ENCODE results near the gene PPAT. TPM values are rescaled to one million over a fixed set of nuclear protein-coding genes. Genes with fewer than 3 reads are reported as not detected.
A peak's percentile ranks its signal among the peaks of the same experiment; 100 is the strongest.
"Not testable (repeated sequence)": the region's sequence is repeated elsewhere in the genome, so short reads cannot be mapped to it uniquely, and the experiment has no call there.

PPAT gene
- polyA plus RNA-seq, 6 donors from 2014 or later = 7.3 to 13.4 (median 11.5) TPM

DNA sequence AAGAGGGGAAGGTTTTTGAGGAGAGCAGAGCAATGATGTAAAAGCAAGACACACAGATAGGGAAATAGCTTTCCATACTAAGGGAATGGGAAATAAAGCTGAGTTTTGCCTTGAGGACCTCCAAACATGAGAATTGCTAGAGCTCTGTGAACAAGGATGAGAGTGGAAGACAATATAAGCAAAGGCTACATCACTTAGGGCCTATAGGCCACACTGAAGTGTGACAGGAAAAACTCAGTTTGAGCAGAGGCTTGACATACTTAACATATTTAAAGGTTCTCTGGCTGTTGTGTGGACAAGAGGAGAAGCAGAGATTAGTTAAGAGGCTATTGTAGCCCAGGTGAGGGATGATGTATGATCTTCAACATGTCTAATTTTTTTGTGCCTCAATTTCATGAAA is 26.7 kb upstream of the PPAT start:
- Mint-ChIP-seq H3K9me3 (no peaks in the 10 kb centered on the region), H3K36me3 (peaks cover 18 to 24% of the 10 kb centered on the region in 2 donors), H3K27me3 (no peaks in the 10 kb centered on the region), H3K4me3 (peak overlapping the region in 1 of 8 donors; percentile 12), H3K4me1 (peaks cover 22 to 32% (median 31%) of the 10 kb centered on the region in 3 donors), H3K27ac (no peak overlapping the region)
- DNase-seq (no peak), ATAC-seq (ENCODE audit: low read depth in 2 of 2) (no peak)

DNA sequence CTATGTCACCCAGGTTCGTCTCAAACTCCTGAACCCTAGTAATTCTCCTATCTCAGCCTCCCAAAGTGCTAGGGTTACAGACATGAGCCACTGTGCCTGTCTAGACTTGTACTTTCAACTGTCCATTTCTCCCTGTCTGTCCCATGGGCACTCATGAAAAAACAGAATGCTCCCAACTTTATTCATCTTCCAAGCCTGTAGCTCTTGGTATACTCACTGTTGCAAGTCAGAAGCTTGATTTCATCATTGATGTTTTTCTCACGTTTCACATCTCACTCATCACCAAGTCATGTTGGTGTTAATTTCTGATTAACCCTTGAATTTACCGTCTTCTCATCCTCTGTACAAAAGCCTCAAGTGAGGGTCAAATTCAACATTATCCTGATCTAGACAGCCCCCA is 24.7 kb upstream of the PPAT start:
- peak overlapping the region in 1 of 6 donors; percentile 76 for H3K27ac Mint-ChIP-seq
- no peak overlapping the region for H3K4me3 Mint-ChIP-seq
- DNase-seq (no peak), ATAC-seq (ENCODE audit: low read depth in 2 of 2) (no peak)
- H3K4me1 Mint-ChIP-seq = peaks cover 11 to 13% (median 11%) of the 10 kb centered on the region in 3 donors
- H3K9me3 Mint-ChIP-seq = no peaks in the 10 kb centered on the region
- no peaks in the 10 kb centered on the region for H3K27me3 Mint-ChIP-seq
- peaks cover 18 to 29% of the 10 kb centered on the region in 2 donors for H3K36me3 Mint-ChIP-seq

DNA sequence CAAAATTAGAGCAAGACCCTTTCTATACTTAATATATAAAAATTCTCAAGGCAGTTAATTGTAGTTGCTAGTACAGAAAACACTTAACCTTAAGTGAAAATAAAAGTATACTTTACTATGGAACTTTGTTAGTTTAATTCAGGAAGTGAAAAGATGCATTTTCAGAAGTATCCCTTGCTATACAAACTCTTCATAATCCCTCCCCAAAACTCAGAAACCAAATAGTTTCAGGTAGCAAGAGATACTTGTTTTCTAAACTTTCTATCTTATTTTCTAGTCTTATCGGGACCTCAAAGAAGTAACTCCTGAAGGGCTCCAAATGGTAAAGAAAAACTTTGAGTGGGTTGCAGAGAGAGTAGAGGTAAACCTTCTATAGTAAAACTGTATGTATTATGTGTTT is 14.9 kb upstream of the PPAT start:
- H3K27ac Mint-ChIP-seq = no peak overlapping the region
- H3K36me3 Mint-ChIP-seq = peaks cover 13 to 27% of the 10 kb centered on the region in 2 donors
- no peaks in the 10 kb centered on the region for H3K9me3 Mint-ChIP-seq
- H3K4me1 Mint-ChIP-seq = peaks cover 0 to 4% (median 0%) of the 10 kb centered on the region in 3 donors
- DNase-seq (no peak), ATAC-seq (ENCODE audit: low read depth in 2 of 2) (no peak)
- no peaks in the 10 kb centered on the region for H3K27me3 Mint-ChIP-seq
- no peak overlapping the region for H3K4me3 Mint-ChIP-seq

GRCh38 chr4:56449475-56449874 is 14.1 kb upstream of the PPAT start:
- H3K4me3 Mint-ChIP-seq; H3K4me1 Mint-ChIP-seq; H3K27me3 Mint-ChIP-seq; DNase-seq; H3K27ac Mint-ChIP-seq; ATAC-seq (ENCODE audit: low read depth in 2 of 2); H3K9me3 Mint-ChIP-seq: not testable (repeated sequence)
- H3K36me3 Mint-ChIP-seq = peaks cover 13 to 26% of the 10 kb centered on the region in 2 donors

DNA sequence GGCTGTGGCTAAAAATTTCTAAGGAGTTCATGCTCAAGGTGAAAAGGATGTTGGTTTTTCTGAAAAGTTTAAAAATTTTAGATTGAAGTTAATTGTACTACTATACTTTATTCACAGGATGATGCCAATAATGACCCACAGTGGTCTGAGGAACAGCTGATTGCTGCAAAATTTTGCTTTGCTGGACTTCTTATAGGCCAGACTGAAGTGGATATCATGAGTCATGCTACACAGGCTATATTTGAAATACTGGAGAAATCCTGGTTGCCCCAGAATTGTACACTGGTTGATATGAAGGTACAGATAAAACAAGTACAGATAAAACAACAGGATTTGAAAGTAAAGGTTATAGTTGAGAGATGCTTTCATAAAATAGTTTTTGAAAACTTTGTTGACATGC is 12.9 kb upstream of the PPAT start:
- no peaks in the 10 kb centered on the region for H3K9me3 Mint-ChIP-seq
- ATAC-seq (ENCODE audit: low read depth in 2 of 2) = no peak
- H3K27ac Mint-ChIP-seq = no peak overlapping the region
- peaks cover 0 to 4% (median 0%) of the 10 kb centered on the region in 3 donors for H3K4me1 Mint-ChIP-seq
- no peak overlapping the region for H3K4me3 Mint-ChIP-seq
- no peak for DNase-seq
- no peaks in the 10 kb centered on the region for H3K27me3 Mint-ChIP-seq
- peaks cover 13 to 19% of the 10 kb centered on the region in 2 donors for H3K36me3 Mint-ChIP-seq

GRCh38 chr4:56445699-56446098 is 10.3 kb upstream of the PPAT start:
- ATAC-seq (ENCODE audit: low read depth in 2 of 2) = no peak
- peaks cover 0 to 4% (median 0%) of the 10 kb centered on the region in 3 donors for H3K4me1 Mint-ChIP-seq
- no peaks in the 10 kb centered on the region for H3K9me3 Mint-ChIP-seq
- no peaks in the 10 kb centered on the region for H3K27me3 Mint-ChIP-seq
- H3K4me3 Mint-ChIP-seq = no peak overlapping the region
- no peak overlapping the region for H3K27ac Mint-ChIP-seq
- H3K36me3 Mint-ChIP-seq = peaks cover 21 to 25% of the 10 kb centered on the region in 2 donors
- no peak for DNase-seq

GRCh38 chr4:56444719-56445118 is 9.3 kb upstream of the PPAT start:
- Mint-ChIP-seq H3K27me3 (no peaks in the 10 kb centered on the region), H3K4me3 (no peak overlapping the region), H3K9me3 (no peaks in the 10 kb centered on the region), H3K27ac (peak overlapping the region in 1 of 6 donors; percentile 10), H3K4me1 (peaks cover 2 to 7% (median 3%) of the 10 kb centered on the region in 3 donors), H3K36me3 (peaks cover 21% of the 10 kb centered on the region in 2 donors)
- no peak for ATAC-seq (ENCODE audit: low read depth in 2 of 2)
- no peak for DNase-seq

- Mint-ChIP-seq H3K27me3 (no peaks in the 10 kb centered on the region), H3K36me3 (peaks cover 8 to 11% of the 10 kb centered on the region in 2 donors), H3K27ac (no peak overlapping the region), H3K4me1 (peaks cover 16 to 27% (median 21%) of the 10 kb centered on the region in 3 donors), H3K4me3 (no peak overlapping the region), H3K9me3 (no peaks in the 10 kb centered on the region)
- ATAC-seq (ENCODE audit: low read depth in 2 of 2) = no peak
- no peak for DNase-seq
Observed at GRCh38 chr4:56440983-56441382, 5.6 kb upstream of the PPAT start.

GRCh38 chr4:56438766-56439165 is 3.4 kb upstream of the PPAT start:
- Mint-ChIP-seq H3K9me3 (no peaks in the 10 kb centered on the region), H3K27me3 (no peaks in the 10 kb centered on the region), H3K4me1 (peaks cover 29 to 36% (median 30%) of the 10 kb centered on the region in 3 donors), H3K27ac (no peak overlapping the region), H3K36me3 (peaks cover 8 to 11% of the 10 kb centered on the region in 2 donors), H3K4me3 (peak overlapping the region in 1 of 8 donors; percentile 67)
- ATAC-seq (ENCODE audit: low read depth in 2 of 2) (no peak), DNase-seq (no peak)

- DNase-seq = no peak
- ATAC-seq (ENCODE audit: low read depth in 2 of 2) = no peak
- H3K9me3 Mint-ChIP-seq = no peaks in the 10 kb centered on the region
- peak overlapping the region; percentile 85 to 95 (median 94) for H3K4me3 Mint-ChIP-seq
- H3K27me3 Mint-ChIP-seq = no peaks in the 10 kb centered on the region
- no peaks in the 10 kb centered on the region for H3K36me3 Mint-ChIP-seq
- peak overlapping the region; percentile 65 to 98 (median 90) for H3K27ac Mint-ChIP-seq
- H3K4me1 Mint-ChIP-seq = peaks cover 26 to 36% (median 32%) of the 10 kb centered on the region in 3 donors
Observed at GRCh38 chr4:56434599-56435139, 746 bp downstream of the PPAT start.

- Mint-ChIP-seq H3K4me3 (peak overlapping the region in 5 of 8 donors; percentile 5 to 92 (median 29)), H3K36me3 (no peaks in the 10 kb centered on the region), H3K4me1 (peaks cover 21 to 34% (median 27%) of the 10 kb centered on the region in 3 donors)
Observed at GRCh38 chr4:56433280-56433679, 2.1 kb downstream of the PPAT start.

GRCh38 chr4:56430203-56430602 is 5.2 kb downstream of the PPAT start:
- H3K27me3 Mint-ChIP-seq = no peaks in the 10 kb centered on the region
- peaks cover 0 to 8% of the 10 kb centered on the region in 2 donors for H3K36me3 Mint-ChIP-seq
- H3K9me3 Mint-ChIP-seq = peaks cover 0 to 2% (median 0%) of the 10 kb centered on the region in 7 donors
- no peak overlapping the region for H3K4me3 Mint-ChIP-seq
- DNase-seq = no peak
- H3K27ac Mint-ChIP-seq = no peak overlapping the region
- H3K4me1 Mint-ChIP-seq = peaks cover 6 to 29% (median 9%) of the 10 kb centered on the region in 3 donors
- no peak for ATAC-seq (ENCODE audit: low read depth in 2 of 2)

More at GRCh38 chr4:56433280-56433679, 2.1 kb downstream of the PPAT start:
- ATAC-seq (ENCODE audit: low read depth in 2 of 2) (no peak), DNase-seq (no peak)
- no peaks in the 10 kb centered on the region for H3K9me3 Mint-ChIP-seq
- H3K27me3 Mint-ChIP-seq = no peaks in the 10 kb centered on the region
- H3K27ac Mint-ChIP-seq = no peak overlapping the region

GRCh38 chr4:56427179-56427578 is 8.2 kb downstream of the PPAT start:
- Mint-ChIP-seq H3K27me3 (no peaks in the 10 kb centered on the region), H3K27ac (no peak overlapping the region), H3K4me3 (no peak overlapping the region), H3K36me3 (peaks cover 0 to 8% of the 10 kb centered on the region in 2 donors), H3K4me1 (peaks cover 0 to 11% (median 0%) of the 10 kb centered on the region in 3 donors), H3K9me3 (peaks cover 0 to 2% (median 0%) of the 10 kb centered on the region in 7 donors)
- ATAC-seq (ENCODE audit: low read depth in 2 of 2) (no peak), DNase-seq (no peak)

- H3K4me3 Mint-ChIP-seq = no peak overlapping the region
- ATAC-seq (ENCODE audit: low read depth in 2 of 2) (no peak), DNase-seq (no peak)
Observed at GRCh38 chr4:56426273-56426672, 9.1 kb downstream of the PPAT start.

More at GRCh38 chr4:56426273-56426672, 9.1 kb downstream of the PPAT start:
- Mint-ChIP-seq H3K36me3 (peaks cover 0 to 8% of the 10 kb centered on the region in 2 donors), H3K4me1 (peaks cover 0 to 9% (median 0%) of the 10 kb centered on the region in 3 donors), H3K27ac (peak overlapping the region in 1 of 6 donors; percentile 89), H3K27me3 (no peaks in the 10 kb centered on the region), H3K9me3 (peaks cover 0 to 2% (median 0%) of the 10 kb centered on the region in 7 donors)
